ENCODE results near the gene FBXW4. TPM values are rescaled to one million over a fixed set of nuclear protein-coding genes. Genes with fewer than 3 reads are reported as not detected.

The FBXW4 gene
- 53.0 and 64.6 TPM in 2 replicates for total RNA-seq (2013; cell fraction: nucleolus; rRNA removed)
- total RNA-seq (2014; rRNA removed) (28.5 and 29.2 TPM in 2 replicates), total RNA-seq (2014; rRNA removed; fragmentation: Illumina TruSeq; extraction: Trizol) (24.8 and 26.5 TPM in 2 replicates), total RNA-seq (2021) (38.7 and 41.9 TPM in 2 replicates), polyA plus RNA-seq (2011; rRNA removed) (27.8 and 38.2 TPM in 2 replicates), polyA plus RNA-seq (2014; fragmentation: Illumina TruSeq; extraction: Trizol) (37.2 and 42.0 TPM in 2 replicates), polyA plus RNA-seq (2014; fragmentation: Nextera tagmentation; extraction: Ambion mirVana) (10 to 100 TPM in 1 of 2 experiments, 1 to 10 TPM in 1; 5.7 to 11.5 TPM), polyA plus RNA-seq (2014; rRNA removed) (30.5 and 34.5 TPM in 2 replicates), polyA plus RNA-seq (2016; fragmentation: Nextera tagmentation; extraction: Ambion mirVana) (1 to 10 TPM; 7.4 to 9.3 TPM), polyA minus RNA-seq (2011; rRNA and poly(A)+ RNA removed) (165 and 166 TPM in 2 replicates), Bru-seq, nascent RNA (percentile 79 among the genes with signal in this experiment), BruChase-seq, experiment 1, labeled RNA remaining after a 6-hour chase (percentile 78 among the genes with signal in this experiment), BruChase-seq, experiment 2, labeled RNA remaining after a 2-hour chase (percentile 76 among the genes with signal in this experiment)
- polyA plus RNA-seq (2011; ENCODE audit: low read depth): 14.9 TPM
- 30.3 and 30.4 TPM in 2 replicates for polyA plus RNA-seq (2011; cell fraction: cytosol; rRNA removed)
- polyA plus RNA-seq (2011; cell fraction: nucleus; rRNA removed): 27.5 and 28.0 TPM in 2 replicates
- polyA plus RNA-seq (2012): 27.9 and 28.1 TPM in 2 replicates
- 22.9 and 25.5 TPM in 2 replicates for polyA minus RNA-seq (2011; cell fraction: cytosol; rRNA and poly(A)+ RNA removed)
- polyA minus RNA-seq (2011; cell fraction: nucleus; rRNA and poly(A)+ RNA removed): 22.7 and 43.4 TPM in 2 replicates
- long read RNA-seq, experiment 1, partial matches to known transcripts: 0 of 1 reads
- long read RNA-seq, experiment 1, other reads (novel, unspliced or antisense): 1 of 1 reads
- long read RNA-seq, experiment 2, partial matches to known transcripts: 2 of 3 reads
- long read RNA-seq, experiment 2, other reads (novel, unspliced or antisense): 1 of 3 reads

- CTCF ChIA-PET: interaction anchor here (0.8 to 2.4 kb wide), 6 partner anchors 24 to 600 kb away, joined by 3 to 7 read pairs (median 4); no protein-coding TSS in a partner anchor
- Histone ChIP-seq H3K9me3 (replicated peaks; ENCODE audit: control insufficient read depth, insufficient read depth, low read length) (no peaks in the 10 kb centered on the region), H3K4me1 (ENCODE audit: control insufficient read depth, insufficient read depth, low read length) (peaks cover 13% of the 10 kb centered on the region), H4K20me1 (ENCODE audit: control insufficient read depth, insufficient read depth) (no peaks in the 10 kb centered on the region), H3K79me2 (ENCODE audit: control insufficient read depth, insufficient read depth, low read length) (peaks cover 66% of the 10 kb centered on the region), H2AFZ (ENCODE audit: control insufficient read depth, low read depth, low read length) (peak within 1 kb of the TSS; percentile 70), H3K4me3 (peak within 1 kb of the TSS; percentile 98), H3K27ac (ENCODE audit: control insufficient read depth, insufficient read depth) (peak within 1 kb of the TSS; percentile 91), H3K4me2 (ENCODE audit: control insufficient read depth, insufficient read depth) (peak within 1 kb of the TSS; percentile 83), H3K9ac (ENCODE audit: control insufficient read depth, insufficient read depth, low read length) (peak within 1 kb of the TSS; percentile 94), H3K36me3 (ENCODE audit: control insufficient read depth in 2 of 2, insufficient read depth in 2 of 2, low read length in 1 of 2) (no peaks in the 10 kb centered on the region), H3K27me3 (replicated peaks in 1 of 2; ENCODE audit: control insufficient read depth in 2 of 2, insufficient read depth in 2 of 2, low read length in 1 of 2) (no peaks in the 10 kb centered on the region)
- no TSS peak for BruUV-seq (replicated peaks)
- in situ Hi-C loops (cut with MboI) (no loop called here), intact Hi-C loops (cut with micrococcal nuclease; ENCODE audit: unreplicated experiment) (loop anchor here (5.0 kb wide), 1 partner anchor 87 kb away; the partner anchor contains the start of gene NPM3)
- ATAC-seq (peak; percentile 81), FAIRE-seq (peak; percentile 62), DNase-seq (ENCODE audit: low read depth, low spot score) (no peak)
- SMC1A ChIA-PET (ENCODE audit: uncharacterized antibody, unreplicated experiment): interaction anchor here (1.0 to 1.2 kb wide), 3 partner anchors 12 to 408 kb away, joined by 3 to 5 read pairs (median 3); no protein-coding TSS in a partner anchor
- RAD21 ChIA-PET (ENCODE audit: unreplicated experiment): interaction anchor here (0.6 to 2.3 kb wide), 5 partner anchors 8 to 93 kb away, joined by 3 to 9 read pairs (median 4); no protein-coding TSS in a partner anchor
- POLR2A ChIA-PET: interaction anchor here (0.5 to 1.6 kb wide), 6 partner anchors 10 to 372 kb away, joined by 3 to 7 read pairs (median 4); no protein-coding TSS in a partner anchor
- WGBS (ENCODE audit: insufficient coverage, insufficient replicate concordance, low lambda C conversion rate, missing lambda C conversion rate): 1% methylated on average over 32 of the region's 70 CpGs
- TF ChIP-seq ATF3 (IDR thresholded peaks at IDR 0.05; ENCODE audit: borderline replicate concordance, extremely low read depth, low read depth, low read length): peak; percentile 58; the same call in 1 of the 2 replicates
- peak; percentile 83 for TF ChIP-seq BACH1 (IDR thresholded peaks at IDR 0.05; ENCODE audit: borderline replicate concordance)
- TF ChIP-seq RAD51 (IDR thresholded peaks at IDR 0.05): peak; percentile 54; the same call in 1 of the 2 replicates
- peak; percentile 82 for TF ChIP-seq ZNF687 (IDR thresholded peaks at IDR 0.05)
- peak; percentile 57 for TF ChIP-seq NR2C1 (IDR thresholded peaks at IDR 0.05)
- peak; percentile 51; the same call in 1 of the 2 replicates for TF ChIP-seq MXI1 (IDR thresholded peaks at IDR 0.05; ENCODE audit: low read depth, low read length)
- TF ChIP-seq SRF (IDR thresholded peaks at IDR 0.05; ENCODE audit: low read depth in 2 of 2, low read length in 2 of 2): no peak
- TF ChIP-seq NR2F1 (conservative IDR thresholded peaks at IDR 0.05): peak; percentile 73
- peak; percentile 50 for TF ChIP-seq MYC (IDR thresholded peaks at IDR 0.05; ENCODE audit: insufficient read depth, insufficient read length, insufficient replicate concordance, low read length, severe bottlenecking)
- peak; percentile 89 to 95 for TF ChIP-seq BHLHE40 (IDR thresholded peaks at IDR 0.05; ENCODE audit: borderline replicate concordance in 1 of 2, low read depth in 2 of 2, low read length in 1 of 2)
- no peak for TF ChIP-seq IKZF2 (IDR thresholded peaks at IDR 0.05)
- no peak for TF ChIP-seq FOXM1 (IDR thresholded peaks at IDR 0.05; ENCODE audit: low read depth, low read length)
- peak; percentile 37 for TF ChIP-seq HDAC6 (IDR thresholded peaks at IDR 0.05; ENCODE audit: unreplicated experiment)
These were observed at the start of gene FBXW4 for GRCh38 chr10:101694674-101695403. FBXW4 (minus strand) TSS chr10:101695170; CDS start chr10:101695105, 65 bp downstream.

All from GM12878 (cell line).